CD14-positive monocyte (primary cell): Measurements from ENCODE around the gene CDK18. TPM values are rescaled to one million over a fixed set of nuclear protein-coding genes. Genes with fewer than 3 reads are reported as not detected.

ENCODE experiments used
- DNase-seq, 3 donors: peaks; one replicate each; pipeline ENCODE4 v3.0.0-alpha.2; 2011 to 2022
- H2AFZ ChIP-seq: 2 replicates; pipeline ENCODE4 v1.6.0; 2012; ENCODE audit warnings: mild to moderate bottlenecking, low read depth, low read length, inconsistent platforms; ENCODE audit not compliant: insufficient read depth, poor library complexity, severe bottlenecking
- H3K27ac ChIP-seq, 2 donors: 1 replicate in 1 of 2; 2 replicates in 1 of 2; pipeline ENCODE4 v1.5.1; 2012 to 2013; ENCODE audit warnings: low read length in 2 of 2, control low read depth in 1 of 2, inconsistent platforms in 1 of 2, low read depth in 1 of 2, mild to moderate bottlenecking in 1 of 2
- H3K27me3 ChIP-seq, 2 donors: one replicate each; pipeline versions ENCODE4 v1.6.0 to v1.6.1; 2011 to 2013; ENCODE audit warnings: low read length in 2 of 2; ENCODE audit not compliant: control insufficient read depth in 2 of 2, insufficient read depth in 2 of 2
- H3K36me3 ChIP-seq, 2 donors: replicated peaks in 1 of 2; 1 replicate in 1 of 2; 2 replicates in 1 of 2; pipeline versions ENCODE4 v1.5.1 to v1.6.1; 2012 to 2013; ENCODE audit warnings: low read length in 2 of 2, control low read depth in 1 of 2, inconsistent platforms in 1 of 2, mild to moderate bottlenecking in 1 of 2; ENCODE audit not compliant: insufficient read depth in 2 of 2, control insufficient read depth in 1 of 2
- H3K4me1 ChIP-seq, 2 donors: 1 replicate in 1 of 2; 2 replicates in 1 of 2; pipeline versions ENCODE4 v1.5.1 to v1.6.1; 2012 to 2013; ENCODE audit warnings: low read length in 2 of 2, control low read depth in 1 of 2, inconsistent platforms in 1 of 2, mild to moderate bottlenecking in 1 of 2, moderate library complexity in 1 of 2; ENCODE audit not compliant: insufficient read depth in 2 of 2, control insufficient read depth in 1 of 2
- H3K4me2 ChIP-seq: replicated peaks from 2 replicates; pipeline ENCODE3; 2012; ENCODE audit warnings: low read length, moderate library complexity, mild to moderate bottlenecking; ENCODE audit not compliant: poor library complexity, severe bottlenecking; ENCODE audit errors: extremely low read depth
- H3K4me3 ChIP-seq, 3 experiments: fragments of 200-600 bp in 1 of 3; sonication (generic) in 1 of 3; replicated peaks in 1 of 3; 1 replicate in 2 of 3; 2 replicates in 1 of 3; pipeline ENCODE4 v1.5.1; 2011 to 2013; ENCODE audit warnings: low read length in 3 of 3, mild to moderate bottlenecking in 3 of 3, control low read depth in 2 of 3, low read depth in 2 of 3, inconsistent platforms in 1 of 3, moderate library complexity in 1 of 3
- H3K79me2 ChIP-seq: 2 replicates; pipeline ENCODE4 v1.6.0; 2012; ENCODE audit warnings: mild to moderate bottlenecking, control low read depth, inconsistent platforms, low read length, moderate library complexity; ENCODE audit not compliant: insufficient read depth
- H3K9ac ChIP-seq: 2 replicates; pipeline ENCODE4 v1.6.0; 2017; ENCODE audit warnings: low read length, mild to moderate bottlenecking; ENCODE audit not compliant: insufficient read depth, poor library complexity, severe bottlenecking
- H3K9me3 ChIP-seq, 2 donors: replicated peaks in 1 of 2; 1 replicate in 1 of 2; 2 replicates in 1 of 2; pipeline versions ENCODE4 v1.5.1 to v1.6.1; 2012 to 2013; ENCODE audit warnings: low read length in 2 of 2, control low read depth in 1 of 2; ENCODE audit not compliant: control insufficient read depth in 1 of 2, insufficient read depth in 1 of 2
- H4K20me1 ChIP-seq: 2 replicates; pipeline ENCODE4 v1.6.0; 2012; ENCODE audit warnings: mild to moderate bottlenecking, low read length, control low read depth, moderate library complexity; ENCODE audit not compliant: insufficient read depth
- H3K27ac Mint-ChIP-seq, 7 donors: one replicate each; pipeline ENCODE4 v1.8.0; 2020; ENCODE audit warnings: mild to moderate bottlenecking in 7 of 7, mixed read lengths in 7 of 7, moderate library complexity in 6 of 7, inconsistent platforms in 2 of 7
- H3K27me3 Mint-ChIP-seq, 3 donors: one replicate each; pipeline ENCODE4 v1.8.0; 2021 to 2022; ENCODE audit warnings: low read depth in 3 of 3, mild to moderate bottlenecking in 3 of 3, mixed read lengths in 3 of 3, moderate library complexity in 3 of 3, inconsistent platforms in 1 of 3
- H3K36me3 Mint-ChIP-seq, 2 donors: one replicate each; pipeline ENCODE4 v1.8.0; 2020; ENCODE audit warnings: mixed read lengths in 2 of 2, inconsistent platforms in 1 of 2, mild to moderate bottlenecking in 1 of 2
- H3K4me1 Mint-ChIP-seq: one replicate; pipeline ENCODE4 v1.8.0; 2020; ENCODE audit warnings: mild to moderate bottlenecking, mixed read lengths
- H3K4me3 Mint-ChIP-seq, 2 donors: one replicate each; pipeline ENCODE4 v1.8.0; 2020; ENCODE audit warnings: mild to moderate bottlenecking in 2 of 2, mixed read lengths in 2 of 2, moderate library complexity in 1 of 2
- H3K9me3 Mint-ChIP-seq, 7 donors: one replicate each; pipeline ENCODE4 v1.8.0; 2020 to 2022; ENCODE audit warnings: mixed read lengths in 7 of 7, mild to moderate bottlenecking in 6 of 7, moderate library complexity in 6 of 7, inconsistent platforms in 2 of 7
- WGBS: methylation state at CpG from one replicate; pipeline ENCODE4 v1.1.5; 2013; ENCODE audit warnings: missing lambda C conversion rate; ENCODE audit not compliant: insufficient coverage; 5-methylcytosine and 5-hydroxymethylcytosine counted together
- intact Hi-C, 2 donors: fragments of 100-400 bp; cut with micrococcal nuclease; formaldehyde crosslinking; loops; one replicate each; pipeline versions ENCODE4 v1.15.0 to v1.15.1; 2023
- polyA plus RNA-seq, 3 donors: library from polyadenylated mRNA; depleted of rRNA in 1 of 3; unstranded in 2 of 3; stranded (reverse) in 1 of 3; fragments of 300-500 nt in 2 of 3; fragments of >200 nt in 1 of 3; fragmentation: Illumina TruSeq in 2 of 3; gene quantifications; 1 replicate in 2 of 3; 2 replicates in 1 of 3; pipeline ENCODE4 v1.2.3, GENCODE V29; 2012 to 2021
- TF ChIP-seq, protein P1 (sequence below): fragments of 200-600 bp; IDR thresholded peaks from one replicate; pipeline ENCODE4 v1.8.0; 2022; ENCODE audit warnings: antibody characterized with exemption, mild to moderate bottlenecking

CDK18 gene
- polyA plus RNA-seq, 3 donors: 0.48 to 4.4 (median 0.66) TPM

DNA sequence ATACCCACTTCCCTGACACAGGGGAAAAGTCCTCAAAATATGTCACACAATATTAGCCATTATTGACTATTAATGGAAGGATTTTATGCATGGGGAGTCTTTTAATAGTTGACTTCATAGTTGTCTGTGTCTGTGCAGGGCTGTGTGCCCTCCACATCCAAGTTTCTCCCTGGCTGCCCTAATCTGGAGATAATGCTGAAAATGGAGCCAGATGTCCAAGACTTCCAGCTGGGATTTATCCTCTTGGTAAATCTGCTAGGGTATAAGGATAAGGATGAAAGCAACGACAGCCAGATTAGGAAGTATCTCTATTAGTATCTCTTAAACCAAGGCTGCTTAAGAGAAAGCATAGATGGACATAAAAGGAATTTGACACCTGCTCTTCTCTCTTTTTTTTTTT is 42.1 kb downstream of the CDK18 start:
- Histone ChIP-seq H2AFZ (no peak overlapping the region), H4K20me1 (no peaks in the 10 kb centered on the region), H3K9ac (no peak overlapping the region), H3K79me2 (no peaks in the 10 kb centered on the region), H3K27me3 (peaks cover 6 to 28% of the 10 kb centered on the region in 2 donors), H3K4me1 (peaks cover 10 to 13% of the 10 kb centered on the region in 2 donors), H3K4me2 (no peak overlapping the region), H3K4me3 (no peak overlapping the region), H3K36me3 (no peaks in the 10 kb centered on the region), H3K9me3 (peaks cover 0 to 4% of the 10 kb centered on the region in 2 donors), H3K27ac (no peak overlapping the region)
- H3K27ac Mint-ChIP-seq: no peak overlapping the region
- H3K4me1 Mint-ChIP-seq: peaks cover 14% of the 10 kb centered on the region
- intact Hi-C loops: no loop called here
- peaks cover 39 to 69% (median 50%) of the 10 kb centered on the region in 3 donors for H3K27me3 Mint-ChIP-seq
- H3K36me3 Mint-ChIP-seq: peaks cover 0 to 3% of the 10 kb centered on the region in 2 donors
- WGBS: no CpG with 5 or more reads among the region's 1 CpG
- H3K9me3 Mint-ChIP-seq: peaks cover 0 to 6% (median 3%) of the 10 kb centered on the region in 7 donors
- TF ChIP-seq, protein P1, sequence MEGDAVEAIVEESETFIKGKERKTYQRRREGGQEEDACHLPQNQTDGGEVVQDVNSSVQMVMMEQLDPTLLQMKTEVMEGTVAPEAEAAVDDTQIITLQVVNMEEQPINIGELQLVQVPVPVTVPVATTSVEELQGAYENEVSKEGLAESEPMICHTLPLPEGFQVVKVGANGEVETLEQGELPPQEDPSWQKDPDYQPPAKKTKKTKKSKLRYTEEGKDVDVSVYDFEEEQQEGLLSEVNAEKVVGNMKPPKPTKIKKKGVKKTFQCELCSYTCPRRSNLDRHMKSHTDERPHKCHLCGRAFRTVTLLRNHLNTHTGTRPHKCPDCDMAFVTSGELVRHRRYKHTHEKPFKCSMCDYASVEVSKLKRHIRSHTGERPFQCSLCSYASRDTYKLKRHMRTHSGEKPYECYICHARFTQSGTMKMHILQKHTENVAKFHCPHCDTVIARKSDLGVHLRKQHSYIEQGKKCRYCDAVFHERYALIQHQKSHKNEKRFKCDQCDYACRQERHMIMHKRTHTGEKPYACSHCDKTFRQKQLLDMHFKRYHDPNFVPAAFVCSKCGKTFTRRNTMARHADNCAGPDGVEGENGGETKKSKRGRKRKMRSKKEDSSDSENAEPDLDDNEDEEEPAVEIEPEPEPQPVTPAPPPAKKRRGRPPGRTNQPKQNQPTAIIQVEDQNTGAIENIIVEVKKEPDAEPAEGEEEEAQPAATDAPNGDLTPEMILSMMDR: no peak
- H3K4me3 Mint-ChIP-seq: no peak overlapping the region
- no peak for DNase-seq

DNA sequence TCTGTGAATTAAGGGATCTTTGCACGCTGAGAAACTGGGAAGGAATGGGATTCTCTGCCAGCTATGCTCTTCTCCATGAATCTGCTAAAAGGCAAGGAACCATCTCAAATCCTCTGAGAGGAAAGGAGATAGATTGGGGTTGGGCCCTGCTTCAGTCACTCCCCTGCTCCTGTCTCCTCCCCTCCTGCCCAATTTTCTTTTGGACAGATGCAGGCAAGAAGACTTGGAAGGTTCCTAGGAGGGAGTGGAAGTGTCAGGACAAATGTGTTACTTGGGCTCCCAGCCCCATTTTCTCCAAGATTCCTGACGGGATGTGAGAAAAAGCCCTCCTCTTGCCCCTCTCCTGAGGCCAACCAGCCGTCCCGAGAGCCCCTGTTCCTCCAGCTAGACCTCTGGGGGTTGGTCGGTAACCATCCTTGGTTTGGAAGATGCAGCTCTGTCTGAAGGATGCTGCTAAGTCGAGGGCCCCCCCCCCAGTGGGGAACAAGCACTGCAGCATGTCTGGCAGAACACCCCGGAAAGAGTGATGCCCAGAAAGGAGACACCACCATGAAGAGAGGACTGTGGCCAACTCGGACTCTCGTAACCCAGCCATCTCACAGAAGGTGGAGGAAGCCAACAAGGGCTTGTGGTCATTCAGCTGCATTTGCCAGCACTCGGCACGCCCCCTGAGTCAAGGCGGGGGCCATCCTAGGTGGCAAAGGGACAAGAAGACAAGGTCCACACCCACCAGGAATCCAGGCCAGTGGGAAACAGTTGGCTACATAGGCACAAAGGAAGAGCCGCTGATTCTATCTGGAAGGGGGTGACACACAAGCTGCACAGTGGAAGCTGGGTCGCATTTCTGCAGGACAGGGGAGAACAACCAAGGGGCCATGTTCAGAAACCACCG is 43.7 kb downstream of the CDK18 start:
- H3K9me3 ChIP-seq: no peaks in the 10 kb centered on the region
- H2AFZ ChIP-seq: no peak overlapping the region
- no peak overlapping the region for H3K9ac ChIP-seq
- WGBS: 80% methylated on average over 11 of the region's 15 CpGs
- intact Hi-C loops: no loop called here
- H3K36me3 Mint-ChIP-seq: no peaks in the 10 kb centered on the region
- no peak overlapping the region for H3K27ac ChIP-seq
- H3K79me2 ChIP-seq: no peaks in the 10 kb centered on the region
- peaks cover 7 to 8% of the 10 kb centered on the region in 2 donors for H3K4me1 ChIP-seq
- H3K4me3 Mint-ChIP-seq: no peak overlapping the region
- H3K4me1 Mint-ChIP-seq: peaks cover 12% of the 10 kb centered on the region
- no peak for DNase-seq
- H3K27me3 ChIP-seq: peaks cover 6 to 17% of the 10 kb centered on the region in 2 donors
- H3K9me3 Mint-ChIP-seq: peaks cover 0 to 5% (median 0%) of the 10 kb centered on the region in 7 donors
- no peak overlapping the region for H3K4me2 ChIP-seq
- no peak overlapping the region for H3K27ac Mint-ChIP-seq
- TF ChIP-seq, protein P1: no peak
- H3K36me3 ChIP-seq: no peaks in the 10 kb centered on the region
- H3K27me3 Mint-ChIP-seq: peaks cover 28 to 56% (median 39%) of the 10 kb centered on the region in 3 donors
- H4K20me1 ChIP-seq: no peaks in the 10 kb centered on the region
- no peak overlapping the region for H3K4me3 ChIP-seq
